ENCODE measurements around the gene PADI2. TPM values are rescaled to one million over a fixed set of nuclear protein-coding genes. Genes with fewer than 3 reads are reported as not detected.

The PADI2 gene
- total and polyA plus RNA-seq, 12 donors: 0.20 to 0.88 (median 0.44) TPM; not detected in 2

DNA sequence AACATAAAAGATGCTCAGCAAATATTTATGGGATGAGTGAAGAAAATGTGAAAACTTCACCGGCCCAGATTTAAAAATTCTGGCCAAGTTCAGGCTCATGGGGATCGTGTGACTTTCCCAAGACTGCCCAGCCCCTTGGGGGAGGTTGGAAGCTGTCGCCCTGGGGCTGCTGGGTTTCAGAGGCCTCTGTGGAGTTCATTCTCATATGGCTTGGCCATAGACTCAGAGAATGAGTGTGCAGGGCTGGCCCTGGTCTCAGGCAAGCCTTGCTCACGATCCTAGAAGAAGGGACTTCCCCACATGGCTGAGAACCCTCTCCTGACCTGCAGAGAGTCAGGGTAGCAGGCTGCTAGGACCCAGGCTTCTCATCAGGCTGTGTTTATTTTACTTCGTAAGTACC, 24.6 kb downstream of the PADI2 start:
- 65 to 76% (median 68%) methylated on average over 4 to 5 of the region's 5 CpGs for WGBS, 4 donors
- TF ChIP-seq, protein P1, sequence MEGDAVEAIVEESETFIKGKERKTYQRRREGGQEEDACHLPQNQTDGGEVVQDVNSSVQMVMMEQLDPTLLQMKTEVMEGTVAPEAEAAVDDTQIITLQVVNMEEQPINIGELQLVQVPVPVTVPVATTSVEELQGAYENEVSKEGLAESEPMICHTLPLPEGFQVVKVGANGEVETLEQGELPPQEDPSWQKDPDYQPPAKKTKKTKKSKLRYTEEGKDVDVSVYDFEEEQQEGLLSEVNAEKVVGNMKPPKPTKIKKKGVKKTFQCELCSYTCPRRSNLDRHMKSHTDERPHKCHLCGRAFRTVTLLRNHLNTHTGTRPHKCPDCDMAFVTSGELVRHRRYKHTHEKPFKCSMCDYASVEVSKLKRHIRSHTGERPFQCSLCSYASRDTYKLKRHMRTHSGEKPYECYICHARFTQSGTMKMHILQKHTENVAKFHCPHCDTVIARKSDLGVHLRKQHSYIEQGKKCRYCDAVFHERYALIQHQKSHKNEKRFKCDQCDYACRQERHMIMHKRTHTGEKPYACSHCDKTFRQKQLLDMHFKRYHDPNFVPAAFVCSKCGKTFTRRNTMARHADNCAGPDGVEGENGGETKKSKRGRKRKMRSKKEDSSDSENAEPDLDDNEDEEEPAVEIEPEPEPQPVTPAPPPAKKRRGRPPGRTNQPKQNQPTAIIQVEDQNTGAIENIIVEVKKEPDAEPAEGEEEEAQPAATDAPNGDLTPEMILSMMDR (IDR thresholded peaks at IDR 0.05): no peak
- TF ChIP-seq POLR2A (IDR thresholded peaks at IDR 0.05): no peak
- intact Hi-C loops (cut with DNase I): no loop called here
- peaks cover 0 to 5% of the 10 kb centered on the region in 2 donors for H3K4me1 ChIP-seq (replicated peaks in 1 of 2)
- no peak overlapping the region for H3K4me3 ChIP-seq
- H3K27me3 ChIP-seq: no peaks in the 10 kb centered on the region
- no peaks in the 10 kb centered on the region for H3K9me3 ChIP-seq (replicated peaks in 1 of 3)
- no peak overlapping the region for H3K27ac ChIP-seq
- DNase-seq: no peak
- H3K36me3 ChIP-seq (replicated peaks in 1 of 2): no peaks in the 10 kb centered on the region

DNA sequence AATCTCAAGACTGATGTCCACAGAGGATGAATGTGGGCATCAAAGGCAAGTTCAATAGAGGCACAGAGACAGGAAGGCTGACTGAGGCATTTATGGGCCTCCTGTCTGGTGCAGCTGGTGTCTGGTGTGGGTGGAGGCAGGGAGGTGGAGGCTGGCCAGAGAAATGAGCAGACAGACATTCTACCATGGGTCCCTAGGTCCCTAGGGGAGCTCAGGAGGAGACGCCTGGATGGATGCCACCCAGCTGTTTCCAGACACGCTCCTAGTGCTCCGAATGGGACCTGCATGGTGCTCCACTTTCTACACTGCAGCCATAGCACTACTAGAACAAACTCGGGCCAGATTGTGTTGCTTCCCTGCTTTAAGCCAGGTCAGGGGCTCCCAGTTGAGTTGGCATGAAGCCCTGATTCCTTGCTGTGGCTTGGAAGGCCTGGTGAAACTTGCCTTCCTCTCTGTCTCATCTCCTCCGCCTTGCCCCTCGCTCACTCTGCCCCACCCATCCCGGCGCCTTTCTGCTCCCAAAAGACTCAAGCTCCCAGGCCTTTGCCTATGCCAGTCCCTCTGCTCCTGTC, 25.3 kb downstream of the PADI2 start:
- no peak overlapping the region for H3K27ac ChIP-seq

DNA sequence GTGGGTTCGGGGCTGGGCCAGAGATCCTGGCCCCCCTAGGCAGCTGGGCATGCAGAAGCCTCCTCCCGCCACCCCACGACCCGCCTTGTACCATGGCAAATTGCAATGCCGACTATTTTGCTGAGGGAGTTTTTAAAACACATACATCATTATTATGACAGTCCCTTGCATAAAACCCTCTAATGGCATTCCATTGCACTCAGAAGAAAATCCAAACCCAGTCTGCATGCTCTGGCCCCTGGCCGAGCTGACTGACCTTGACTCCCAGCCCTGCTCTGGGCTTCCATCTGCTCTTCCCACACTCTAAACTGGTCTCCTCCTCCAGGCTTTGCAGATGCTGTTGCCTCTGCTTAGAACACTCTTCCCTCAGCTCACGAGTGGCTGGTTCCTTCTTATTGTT, 28.0 kb downstream of the PADI2 start:
- no peak overlapping the region for H3K4me3 ChIP-seq
- DNase-seq: peak in 6 of 7 donors; percentile 36 to 70 (median 50)
- no peaks in the 10 kb centered on the region for H3K36me3 ChIP-seq (replicated peaks in 1 of 2)
- peaks cover 0 to 5% of the 10 kb centered on the region in 2 donors for H3K4me1 ChIP-seq (replicated peaks in 1 of 2)
- intact Hi-C loops (cut with DNase I): no loop called here
- no peaks in the 10 kb centered on the region for H3K9me3 ChIP-seq (replicated peaks in 1 of 3)
- TF ChIP-seq, protein P1 (IDR thresholded peaks at IDR 0.05): no peak
- no peak for TF ChIP-seq POLR2A (IDR thresholded peaks at IDR 0.05)
- peak overlapping the region in 1 of 5 donors; percentile 63 for H3K27ac ChIP-seq
- 46 to 61% (median 52%) methylated on average over 3 to 7 of the region's 7 CpGs for WGBS, 4 donors
- H3K27me3 ChIP-seq: no peaks in the 10 kb centered on the region

More for the DNA sequence above, 25.3 kb downstream of the PADI2 start:
- intact Hi-C loops (cut with DNase I): no loop called here
- TF ChIP-seq POLR2A (IDR thresholded peaks at IDR 0.05): no peak
- TF ChIP-seq, protein P1 (IDR thresholded peaks at IDR 0.05): no peak
- 85 to 94% (median 87%) methylated on average over 8 of the region's 8 CpGs for WGBS, 4 donors
- DNase-seq: no peak
- Histone ChIP-seq H3K4me1 (replicated peaks in 1 of 2) (peaks cover 0 to 5% of the 10 kb centered on the region in 2 donors), H3K4me3 (no peak overlapping the region), H3K27me3 (no peaks in the 10 kb centered on the region), H3K9me3 (replicated peaks in 1 of 3) (no peaks in the 10 kb centered on the region), H3K36me3 (replicated peaks in 1 of 2) (no peaks in the 10 kb centered on the region)

DNA sequence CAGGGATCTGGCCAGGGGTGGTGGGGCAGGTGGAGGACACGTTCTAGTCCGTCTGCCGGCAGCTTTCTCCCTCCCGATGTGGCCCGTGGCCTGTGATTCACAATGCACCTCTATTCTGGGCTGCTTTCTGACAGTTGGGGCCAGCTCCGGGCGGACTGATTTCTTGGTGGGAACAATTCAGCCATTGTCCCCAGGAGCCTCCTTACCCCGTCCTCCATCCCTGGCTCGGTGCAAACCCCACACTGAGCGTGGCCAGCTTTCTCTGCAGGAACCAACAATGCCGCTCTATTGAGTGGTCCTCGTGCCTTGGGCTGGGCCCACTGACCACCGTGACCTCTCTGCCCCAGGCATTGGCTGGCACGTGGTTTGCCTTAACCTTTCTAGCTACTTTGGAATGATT, 29.7 kb downstream of the PADI2 start:
- TF ChIP-seq POLR2A (IDR thresholded peaks at IDR 0.05): no peak
- TF ChIP-seq, protein P1 (IDR thresholded peaks at IDR 0.05): no peak
- WGBS, 4 donors: 83 to 86% (median 85%) methylated on average over 14 of the region's 14 CpGs; no CpG with 5 or more reads in 1 of the 4 donors

More for the DNA sequence above, 29.7 kb downstream of the PADI2 start:
- Histone ChIP-seq H3K27ac (no peak overlapping the region), H3K4me1 (replicated peaks in 1 of 2) (peaks cover 0 to 5% of the 10 kb centered on the region in 2 donors), H3K9me3 (replicated peaks in 1 of 3) (no peaks in the 10 kb centered on the region), H3K36me3 (replicated peaks in 1 of 2) (no peaks in the 10 kb centered on the region), H3K27me3 (no peaks in the 10 kb centered on the region), H3K4me3 (no peak overlapping the region)
- intact Hi-C loops (cut with DNase I): no loop called here
- DNase-seq: no peak
